A204.1 (cell line): ENCODE measurements around the gene KLF1.

Source experiments
- FAIRE-seq: peaks from 2 replicates; lab custom pipeline; 2012; peaks lifted over from hg19 to GRCh38; lab: Jason Lieb, UNC

The KLF1 gene

GRCh38 chr19:12838182-12838885 lies 48.7 kb downstream of the KLF1 start, which contains the start of gene MAST1:
Gene MAST1 (plus strand): TSS chr19:12838515. CDS start chr19:12838573, 58 bp downstream.
- FAIRE-seq: no peak

GRCh38 chr19:12837225-12837624 lies 49.8 kb downstream of the KLF1 start:
- FAIRE-seq: no peak

GRCh38 chr19:12836529-12836863 lies 50.5 kb downstream of the KLF1 start:
- no peak for FAIRE-seq

- no peak for FAIRE-seq
Observed at GRCh38 chr19:12834976-12835757, 51.8 kb downstream of the KLF1 start.

- no peak for FAIRE-seq
Observed at GRCh38 chr19:12834566-12834943, 52.4 kb downstream of the KLF1 start, which contains the start of gene RTBDN. Gene RTBDN (minus strand): TSS chr19:12834579. CDS start chr19:12829979, 4,600 bp downstream.
